ENCODE measurements around the gene SIRPD.
"Not testable (repeated sequence)": the region's sequence is repeated elsewhere in the genome, so short reads cannot be mapped to it uniquely, and the experiment has no call there.

Gene SIRPD

DNA sequence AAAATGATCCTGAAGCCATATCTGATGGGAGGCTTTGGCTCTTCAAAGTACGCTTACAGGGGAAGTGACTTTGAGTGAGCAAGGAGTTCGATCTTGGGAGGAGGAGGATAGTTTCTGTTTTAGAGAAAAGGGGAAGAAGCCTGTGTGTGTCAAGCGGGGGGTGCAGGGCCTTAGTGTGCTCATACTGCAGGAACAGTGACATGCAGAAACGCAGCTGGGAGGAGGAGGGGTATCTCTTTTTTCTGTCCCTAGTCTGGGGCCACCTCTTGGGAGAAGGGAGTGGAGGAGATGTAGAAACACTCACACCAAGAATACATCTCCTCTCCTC lies 19.8 kb downstream of the SIRPD start:
- DNase-seq (ENCODE audit: low spot score), result peak; percentile 46

DNA sequence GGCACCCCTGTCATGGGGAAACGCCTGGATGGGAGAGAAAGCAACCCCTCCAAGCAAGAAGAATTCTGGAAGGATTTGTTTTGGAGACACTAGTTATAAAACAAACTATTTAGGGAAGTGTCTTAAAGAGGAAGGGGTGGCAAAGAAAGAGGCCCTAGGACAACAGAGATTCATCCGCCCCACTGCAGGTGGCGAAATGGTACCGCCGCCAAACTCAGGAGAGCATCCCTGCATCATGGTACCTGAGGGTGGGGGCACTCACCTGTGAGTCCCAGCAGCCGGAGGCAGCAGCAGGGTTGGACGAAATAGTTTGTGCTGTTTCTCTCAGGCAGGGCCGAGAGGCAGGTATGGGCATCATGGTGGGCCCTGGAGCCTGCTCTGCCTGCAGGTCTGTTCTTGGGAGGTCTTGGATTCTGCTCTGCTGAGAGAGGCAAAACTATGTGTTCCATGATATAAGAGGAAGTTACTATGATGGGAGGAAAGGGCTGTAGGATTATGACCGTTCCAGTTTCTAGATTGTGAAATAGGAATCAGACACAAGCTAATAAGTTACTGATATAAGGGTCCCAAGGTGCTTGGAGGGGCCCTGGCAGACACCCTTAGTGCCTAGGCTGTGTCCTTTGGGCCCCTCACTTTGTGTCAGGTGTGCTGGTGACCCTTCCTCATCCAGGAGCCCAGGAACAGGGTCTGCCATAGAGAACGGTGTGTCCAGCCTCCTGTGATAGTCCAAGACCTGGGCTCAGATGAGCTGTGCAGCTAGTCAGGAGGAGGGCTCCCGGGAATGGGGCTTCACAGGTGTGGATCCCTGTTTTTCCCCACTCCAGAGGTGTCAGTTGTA lies 20.4 kb downstream of the SIRPD start:
- DNase-seq (ENCODE audit: low spot score), result no peak

GRCh38 chr20:1535420-1536175 lies 21.9 kb downstream of the SIRPD start:
- peak; percentile 48 for DNase-seq (ENCODE audit: low spot score)

- DNase-seq (ENCODE audit: low spot score), result no peak
These were observed 23.0 kb downstream of the SIRPD start for GRCh38 chr20:1534526-1534925.

- DNase-seq (ENCODE audit: low spot score), result peak; percentile 32
These were observed 24.4 kb downstream of the SIRPD start for GRCh38 chr20:1533059-1533458.

GRCh38 chr20:1528811-1529210 lies 28.7 kb downstream of the SIRPD start:
- DNase-seq (ENCODE audit: low spot score), result no peak

GRCh38 chr20:1527923-1528322 lies 29.6 kb downstream of the SIRPD start:
- DNase-seq (ENCODE audit: low spot score), result no peak

GRCh38 chr20:1526896-1527295 lies 30.6 kb downstream of the SIRPD start:
- DNase-seq (ENCODE audit: low spot score), result no peak

- DNase-seq (ENCODE audit: low spot score), result no peak
These were observed 31.2 kb downstream of the SIRPD start for GRCh38 chr20:1526310-1526709.

DNA sequence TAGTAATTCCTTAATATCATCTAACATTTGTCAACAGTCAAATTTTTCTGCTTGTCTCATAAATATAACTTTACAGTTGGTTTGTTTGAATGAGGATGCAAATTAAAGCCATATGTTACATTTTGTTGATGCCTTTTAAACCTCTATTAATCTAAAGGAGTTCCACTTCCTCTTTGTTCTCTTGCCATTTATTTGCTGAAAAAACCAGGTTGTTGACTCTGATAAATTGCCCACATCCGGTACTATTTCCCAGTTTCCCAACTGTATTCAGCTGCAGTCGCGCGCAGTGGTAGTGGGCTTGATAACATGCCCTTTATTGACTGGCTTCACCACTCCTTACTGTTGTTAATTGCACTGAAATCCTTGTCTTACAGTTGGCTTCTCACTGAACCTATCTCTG lies 33.5 kb downstream of the SIRPD start:
- no peak for DNase-seq (ENCODE audit: low spot score)

DNA sequence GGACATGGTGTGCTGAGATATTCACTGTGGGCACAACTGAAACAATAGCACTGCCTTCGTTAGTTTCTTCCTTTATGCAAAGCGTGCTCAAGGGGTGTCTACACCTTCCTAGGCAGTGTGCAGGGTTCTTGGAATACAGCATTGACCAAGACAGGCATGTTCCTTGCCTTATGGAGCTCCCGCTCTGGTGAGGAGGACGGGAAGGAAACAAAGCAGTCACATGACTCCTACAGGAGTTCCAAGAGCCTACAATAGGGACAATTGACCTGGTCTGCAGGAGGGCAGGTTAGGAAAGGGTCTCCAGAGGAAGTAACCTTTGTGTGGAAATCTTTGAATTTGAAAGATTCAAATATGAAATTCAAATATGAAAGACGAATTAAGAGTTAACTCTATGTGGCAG lies 40.5 kb downstream of the SIRPD start:
- DNase-seq (ENCODE audit: low spot score), result no peak

- no peak for DNase-seq (ENCODE audit: low spot score)
These were observed 43.7 kb downstream of the SIRPD start for GRCh38 chr20:1513801-1514200.

- DNase-seq (ENCODE audit: low spot score), result no peak
These were observed 48.3 kb downstream of the SIRPD start for GRCh38 chr20:1509237-1509636.

GRCh38 chr20:1508574-1508973 lies 48.9 kb downstream of the SIRPD start:
- DNase-seq (ENCODE audit: low spot score), result no peak

DNA sequence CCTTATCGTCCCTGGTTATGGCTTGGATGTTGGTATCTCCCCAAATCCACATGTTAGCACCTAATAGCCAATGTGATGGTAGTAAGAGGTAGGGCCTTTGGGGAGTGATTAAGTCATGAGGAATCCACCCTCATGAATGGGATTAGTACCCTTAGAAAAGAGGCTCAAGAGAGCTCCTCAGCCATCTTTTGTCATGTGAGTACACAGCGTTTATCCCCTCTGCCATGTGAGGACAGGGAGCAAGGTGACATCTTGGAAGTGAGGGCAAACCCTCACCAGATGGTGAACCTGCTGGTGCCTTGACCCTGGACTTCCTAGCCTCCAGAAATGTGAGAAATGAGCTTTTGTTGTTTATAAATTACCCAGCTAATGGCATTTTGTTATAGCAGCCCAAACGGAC lies 50.2 kb downstream of the SIRPD start:
- no peak for DNase-seq (ENCODE audit: low spot score)

DNA sequence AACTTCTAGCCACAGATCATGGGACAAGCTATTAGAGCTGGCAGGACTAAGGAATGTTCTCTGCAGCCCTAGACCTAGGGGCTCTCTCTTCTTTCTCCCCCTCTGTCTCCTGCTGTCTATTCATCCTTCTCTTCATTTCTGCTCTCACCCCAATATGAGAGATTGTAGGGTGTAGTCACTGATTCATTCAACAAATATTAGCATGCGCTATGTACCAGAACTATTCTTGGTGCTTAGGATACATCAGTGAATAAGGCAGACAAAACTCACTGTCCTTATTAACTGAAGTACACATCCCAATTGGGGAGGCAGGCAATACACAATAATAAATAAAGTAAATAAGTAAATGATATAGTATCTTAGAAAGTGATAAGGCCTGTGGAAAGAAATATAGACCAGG lies 51.6 kb downstream of the SIRPD start:
- DNase-seq (ENCODE audit: low spot score), result no peak

DNA sequence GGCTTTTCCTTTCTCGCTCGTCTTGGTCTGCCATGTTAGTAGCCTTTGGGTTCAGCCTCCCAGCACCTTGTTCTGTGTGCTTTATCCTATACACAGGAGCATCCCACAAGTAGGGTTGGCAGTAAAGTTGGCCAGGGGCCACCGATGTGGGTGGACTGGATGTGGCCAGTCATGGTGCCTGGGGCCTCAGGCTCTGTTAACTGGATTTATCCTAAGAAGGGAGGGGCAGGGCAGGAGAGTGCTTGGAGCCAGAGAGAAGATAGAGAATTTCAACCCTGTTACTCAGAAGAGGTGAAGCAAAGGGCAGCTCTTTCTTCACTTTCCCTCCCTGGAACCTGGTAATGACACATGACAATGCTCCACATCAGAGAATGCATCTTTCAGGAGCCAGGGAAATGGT lies 52.1 kb downstream of the SIRPD start:
- DNase-seq (ENCODE audit: low spot score), result no peak

- DNase-seq (ENCODE audit: low spot score), result peak; percentile 81
These were observed 53.8 kb downstream of the SIRPD start for GRCh38 chr20:1503564-1504227.

GRCh38 chr20:1500496-1500895 lies 57.0 kb downstream of the SIRPD start:
- DNase-seq (ENCODE audit: low spot score), result no peak

DNA sequence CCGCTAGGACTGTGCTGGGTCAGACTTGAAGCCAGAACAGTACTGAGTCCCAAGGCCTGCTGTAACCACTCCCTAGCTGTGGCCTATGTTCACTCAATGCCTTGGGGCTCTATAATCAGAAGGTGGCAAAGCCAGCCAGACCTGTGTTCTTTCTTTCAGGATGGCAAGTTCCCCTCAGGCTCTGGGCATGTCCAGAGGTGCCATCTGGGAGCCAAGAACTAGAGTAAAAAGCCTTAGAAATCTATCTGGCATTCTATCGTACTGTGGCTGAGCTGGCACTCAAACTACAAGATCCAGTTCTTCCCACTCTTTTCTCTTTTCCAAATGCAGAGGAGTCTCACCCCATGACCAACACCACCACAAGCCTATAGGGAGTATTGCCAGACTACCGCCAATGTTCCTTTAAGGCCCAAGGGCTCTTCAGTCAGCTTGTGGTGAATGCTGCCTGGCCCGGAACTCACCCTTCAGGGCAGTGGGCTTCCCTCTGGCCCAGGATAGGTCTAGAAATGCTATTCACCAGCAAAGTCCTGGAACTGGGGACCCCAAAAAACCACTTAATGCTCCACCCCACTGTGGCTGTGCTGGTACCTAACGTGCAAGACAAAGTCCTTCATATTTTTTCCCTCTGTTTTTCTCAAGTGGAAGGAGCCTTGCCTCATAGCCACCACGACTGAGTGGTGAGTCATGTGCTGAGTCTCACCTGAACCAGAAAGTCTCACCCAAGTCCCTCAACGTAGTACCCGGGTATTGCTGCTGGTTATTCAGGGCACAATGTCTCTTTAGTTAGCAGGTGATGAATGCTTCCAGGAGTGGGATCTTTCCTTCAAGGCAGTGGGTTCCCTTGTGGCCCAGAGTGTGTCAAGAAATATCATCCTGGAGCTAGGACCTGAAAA lies 57.7 kb downstream of the SIRPD start:
- DNase-seq (ENCODE audit: low spot score), result no peak

DNA sequence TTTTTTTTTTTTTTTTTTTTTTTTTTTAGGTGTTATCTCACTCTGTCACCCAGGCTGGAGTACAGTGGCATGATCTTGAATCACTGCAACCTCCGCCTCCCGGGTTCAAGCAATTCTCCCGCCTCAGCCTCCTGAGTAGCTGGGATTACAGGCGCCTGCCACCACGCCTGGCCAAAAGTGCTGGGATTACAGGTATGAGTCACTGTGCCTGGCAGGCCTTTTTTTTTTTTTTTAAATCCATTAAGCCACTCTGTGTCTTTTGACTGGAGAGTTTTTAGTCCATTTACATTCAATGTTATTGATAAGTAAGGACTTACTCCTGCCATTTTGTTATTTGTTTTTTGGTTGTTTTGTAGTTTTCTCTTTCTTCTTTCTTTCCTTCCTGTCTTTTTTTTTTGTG lies 60.1 kb downstream of the SIRPD start:
- not testable (repeated sequence) for DNase-seq (ENCODE audit: low spot score)

- no peak for DNase-seq (ENCODE audit: low spot score)
These were observed 60.6 kb downstream of the SIRPD start for GRCh38 chr20:1496930-1497329.
